Nephron progenitor cell (in vitro differentiated cells): ENCODE measurements around the gene LHFPL2.

Experiments
- DNase-seq: peaks from one replicate; pipeline ENCODE4 v3.0.0; 2021
- H3K27ac Mint-ChIP-seq: 2 replicates; pipeline ENCODE4 v1.8.0; 2021; ENCODE audit warnings: mild to moderate bottlenecking, moderate library complexity, mixed read lengths
- H3K27me3 Mint-ChIP-seq: 2 replicates; pipeline ENCODE4 v1.8.0; 2021; ENCODE audit warnings: mild to moderate bottlenecking, low read depth, mixed read lengths; ENCODE audit not compliant: poor library complexity
- H3K36me3 Mint-ChIP-seq: 2 replicates; pipeline ENCODE4 v1.8.0; 2021; ENCODE audit warnings: low read depth, mixed read lengths
- H3K4me1 Mint-ChIP-seq: 2 replicates; pipeline ENCODE4 v1.8.0; 2021; ENCODE audit warnings: mixed read lengths
- H3K4me3 Mint-ChIP-seq: 2 replicates; pipeline ENCODE4 v1.8.0; 2021; ENCODE audit warnings: mild to moderate bottlenecking, moderate library complexity, mixed read lengths
- H3K9me3 Mint-ChIP-seq: 2 replicates; pipeline ENCODE4 v1.8.0; 2021; ENCODE audit warnings: mild to moderate bottlenecking, moderate library complexity, mixed read lengths
- CTCF ChIP-seq: fragments of 200-600 bp; sonication (generic); IDR thresholded peaks from 2 replicates; pipeline ENCODE4 v1.5.0; 2021; ENCODE audit warnings: antibody characterized with exemption

LHFPL2 gene

GRCh38 chr5:78603636-78604175 is 44.9 kb downstream of the LHFPL2 start:
- H3K27me3 Mint-ChIP-seq: no peaks in the 10 kb centered on the region
- no peak for DNase-seq
- no peaks in the 10 kb centered on the region for H3K9me3 Mint-ChIP-seq
- peaks cover 93% of the 10 kb centered on the region for H3K4me1 Mint-ChIP-seq
- H3K27ac Mint-ChIP-seq: peak overlapping the region; percentile 82
- H3K36me3 Mint-ChIP-seq: peaks cover 48% of the 10 kb centered on the region
- no peak for TF ChIP-seq CTCF
- H3K4me3 Mint-ChIP-seq: no peak overlapping the region

- peak overlapping the region; percentile 58 for H3K4me3 Mint-ChIP-seq
- peaks cover 49% of the 10 kb centered on the region for H3K36me3 Mint-ChIP-seq
- H3K27ac Mint-ChIP-seq: peak overlapping the region; percentile 93
- H3K9me3 Mint-ChIP-seq: no peaks in the 10 kb centered on the region
- DNase-seq: no peak
- peaks cover 93% of the 10 kb centered on the region for H3K4me1 Mint-ChIP-seq
- TF ChIP-seq CTCF: no peak
- H3K27me3 Mint-ChIP-seq: no peaks in the 10 kb centered on the region
Observed at GRCh38 chr5:78602400-78602799, 46.2 kb downstream of the LHFPL2 start.

- peaks cover 93% of the 10 kb centered on the region for H3K4me1 Mint-ChIP-seq
- H3K9me3 Mint-ChIP-seq: no peaks in the 10 kb centered on the region
- H3K36me3 Mint-ChIP-seq: peaks cover 49% of the 10 kb centered on the region
- peak overlapping the region; percentile 93 for H3K27ac Mint-ChIP-seq
- H3K27me3 Mint-ChIP-seq: no peaks in the 10 kb centered on the region
- TF ChIP-seq CTCF: no peak
- H3K4me3 Mint-ChIP-seq: peak overlapping the region; percentile 58
- DNase-seq: peak; percentile 28
Observed at GRCh38 chr5:78601559-78602314, 46.8 kb downstream of the LHFPL2 start.

GRCh38 chr5:78600687-78601414 is 47.7 kb downstream of the LHFPL2 start:
- Mint-ChIP-seq H3K27me3 (no peaks in the 10 kb centered on the region), H3K36me3 (peaks cover 52% of the 10 kb centered on the region), H3K4me3 (peak overlapping the region; percentile 10), H3K27ac (peak overlapping the region; percentile 93), H3K9me3 (no peaks in the 10 kb centered on the region), H3K4me1 (peaks cover 95% of the 10 kb centered on the region)
- peak; percentile 41 for DNase-seq
- TF ChIP-seq CTCF: no peak

GRCh38 chr5:78598973-78599372 is 49.6 kb downstream of the LHFPL2 start:
- H3K4me1 Mint-ChIP-seq: peaks cover 97% of the 10 kb centered on the region

More at GRCh38 chr5:78598973-78599372, 49.6 kb downstream of the LHFPL2 start:
- no peaks in the 10 kb centered on the region for H3K27me3 Mint-ChIP-seq
- H3K4me3 Mint-ChIP-seq: no peak overlapping the region
- peak overlapping the region; percentile 90 for H3K27ac Mint-ChIP-seq
- H3K9me3 Mint-ChIP-seq: no peaks in the 10 kb centered on the region
- no peak for TF ChIP-seq CTCF
- H3K36me3 Mint-ChIP-seq: peaks cover 40% of the 10 kb centered on the region
- DNase-seq: no peak
